Liver (tissue), 9 donors: ENCODE results near the gene FBXO28. TPM values are rescaled to one million over a fixed set of nuclear protein-coding genes. Genes with fewer than 3 reads are reported as not detected.

Experiments
- DNase-seq: peaks from one replicate; pipeline ENCODE4 v3.0.0-alpha.2; 2017; ENCODE audit warnings: low spot score
- H3K27ac ChIP-seq, 2 donors: one replicate each; pipeline ENCODE4 v1.7.0; 2013; ENCODE audit warnings: inconsistent platforms in 2 of 2, low read length in 2 of 2, control low read depth in 1 of 2, low read depth in 1 of 2, mild to moderate bottlenecking in 1 of 2
- H3K27me3 ChIP-seq, 4 donors: one replicate each; pipeline versions ENCODE4 v1.6.1 to v1.7.0; 2013; ENCODE audit warnings: low read length in 3 of 4, inconsistent platforms in 1 of 4, mild to moderate bottlenecking in 1 of 4, moderate library complexity in 1 of 4; ENCODE audit not compliant: control insufficient read depth in 4 of 4, insufficient read depth in 4 of 4
- H3K36me3 ChIP-seq, 4 donors: one replicate each; pipeline versions ENCODE4 v1.6.1 to v1.7.0; 2013; ENCODE audit warnings: low read length in 3 of 4, mild to moderate bottlenecking in 3 of 4, low read depth in 1 of 4, moderate library complexity in 1 of 4; ENCODE audit not compliant: control insufficient read depth in 4 of 4, insufficient read depth in 3 of 4
- H3K4me1 ChIP-seq, 4 donors: one replicate each; pipeline versions ENCODE4 v1.6.1 to v1.7.0; 2013; ENCODE audit warnings: low read length in 3 of 4, mild to moderate bottlenecking in 3 of 4, moderate library complexity in 1 of 4; ENCODE audit not compliant: control insufficient read depth in 4 of 4, insufficient read depth in 4 of 4
- H3K4me3 ChIP-seq, 3 donors: one replicate each; pipeline versions ENCODE4 v1.6.1 to v1.7.0; 2013; ENCODE audit warnings: low read length in 3 of 3, control low read depth in 1 of 3, low read depth in 1 of 3, mild to moderate bottlenecking in 1 of 3
- H3K9ac ChIP-seq, 2 donors: one replicate each; pipeline ENCODE4 v1.7.0; 2013; ENCODE audit warnings: low read length in 2 of 2, mild to moderate bottlenecking in 2 of 2, moderate library complexity in 2 of 2, control low read depth in 1 of 2, low read depth in 1 of 2
- H3K9me3 ChIP-seq, 4 donors: one replicate each; pipeline versions ENCODE4 v1.6.1 to v1.7.0; 2013; ENCODE audit warnings: low read length in 3 of 4; ENCODE audit not compliant: control insufficient read depth in 4 of 4
- ATF3 ChIP-seq: IDR thresholded peaks from 2 replicates; pipeline ENCODE4 v1.6.1; 2016; ENCODE audit warnings: antibody characterized with exemption
- CTCF ChIP-seq: fragments of 150-350 bp; IDR thresholded peaks from 2 replicates; pipeline ENCODE4 v1.5.1; 2017; ENCODE audit warnings: improper control_type of control experiment, low read depth, low read length; ENCODE audit not compliant: missing input control
- EGR1 ChIP-seq, 2 donors: IDR thresholded peaks; 2 replicates each; pipeline ENCODE4 v1.6.1; 2016 to 2018; ENCODE audit warnings: antibody characterized with exemption in 2 of 2, low read depth in 2 of 2
- FOXA2 ChIP-seq: IDR thresholded peaks from 2 replicates; pipeline ENCODE4 v1.6.1; 2016; ENCODE audit warnings: antibody characterized with exemption
- GABPA ChIP-seq, 2 donors: IDR thresholded peaks in 1 of 2; conservative IDR thresholded peaks in 1 of 2; 2 replicates each; pipeline ENCODE4 v1.6.1; 2016; ENCODE audit warnings: antibody characterized with exemption in 2 of 2, mild to moderate bottlenecking in 1 of 2, moderate library complexity in 1 of 2
- HNF4A ChIP-seq, 2 donors: conservative IDR thresholded peaks; 2 replicates each; pipeline ENCODE4 v1.6.1; 2016; ENCODE audit warnings: antibody characterized with exemption in 2 of 2, mild to moderate bottlenecking in 2 of 2
- HNF4G ChIP-seq: IDR thresholded peaks from 2 replicates; pipeline ENCODE4 v1.6.1; 2016; ENCODE audit warnings: antibody characterized with exemption
- JUND ChIP-seq, 2 donors: IDR thresholded peaks; 2 replicates each; pipeline ENCODE4 v1.6.1; 2016; ENCODE audit warnings: antibody characterized with exemption in 2 of 2
- MAX ChIP-seq: IDR thresholded peaks from 2 replicates; pipeline ENCODE4 v1.6.1; 2016; ENCODE audit warnings: antibody characterized with exemption
- NR2F2 ChIP-seq: IDR thresholded peaks from 2 replicates; pipeline ENCODE4 v1.6.1; 2016; ENCODE audit warnings: antibody characterized with exemption
- REST ChIP-seq: IDR thresholded peaks from 2 replicates; pipeline ENCODE4 v1.6.1; 2016; ENCODE audit warnings: antibody characterized with exemption, mild to moderate bottlenecking
- RXRA ChIP-seq, 2 donors: IDR thresholded peaks; 2 replicates each; pipeline ENCODE4 v1.6.1; 2017 to 2018; ENCODE audit warnings: antibody characterized with exemption in 2 of 2, mild to moderate bottlenecking in 1 of 2
- SP1 ChIP-seq: IDR thresholded peaks from 2 replicates; pipeline ENCODE4 v1.6.1; 2018; ENCODE audit warnings: antibody characterized with exemption, mild to moderate bottlenecking
- TAF1 ChIP-seq: conservative IDR thresholded peaks from 2 replicates; pipeline ENCODE4 v1.6.1; 2016; ENCODE audit warnings: antibody characterized with exemption, mild to moderate bottlenecking
- YY1 ChIP-seq: IDR thresholded peaks from 2 replicates; pipeline ENCODE4 v1.6.1; 2016; ENCODE audit warnings: antibody characterized with exemption, mild to moderate bottlenecking
- ZBTB33 ChIP-seq: IDR thresholded peaks from 2 replicates; pipeline ENCODE4 v1.6.1; 2016; ENCODE audit warnings: antibody characterized with exemption
- WGBS: extraction: QIAGEN DNeasy Blood & Tissue Kit; methylation state at CpG from one replicate; pipeline ENCODE4 v1.1.7; 2013; 5-methylcytosine and 5-hydroxymethylcytosine counted together
- polyA plus RNA-seq, 2 donors: library from polyadenylated mRNA; stranded (reverse) in 1 of 2; unstranded in 1 of 2; fragments of 200-250 nt in 1 of 2; fragments of >200 nt in 1 of 2; fragmentation: Nextera tagmentation in 1 of 2; extraction: Ambion mirVana in 1 of 2; gene quantifications; one replicate each; pipeline versions ENCODE4 v1.2.1 to v1.2.3, GENCODE V29; 2013 to 2015
- total RNA-seq, 2 donors: library from RNA; depleted of rRNA; stranded (reverse); fragments of >200 nt; gene quantifications; one replicate each; pipeline ENCODE4 v1.2.3, GENCODE V29; 2014
- donor health status: healthy.
- donor health status: healthy.
- donor health status: healthy.
- donor health status: healthy.
- donor health status: healthy.

The FBXO28 gene
- total and polyA plus RNA-seq, 4 donors = 6.7 to 23.1 (median 13.1) TPM

GRCh38 chr1:224067621-224068457 lies 46.1 kb upstream of the FBXO28 start:
- H3K27me3 ChIP-seq = no peaks in the 10 kb centered on the region
- DNase-seq = no peak
- H3K4me3 ChIP-seq = no peak overlapping the region
- no peaks in the 10 kb centered on the region for H3K9me3 ChIP-seq
- no peak overlapping the region for H3K9ac ChIP-seq
- WGBS = 63% methylated on average over 3 of the region's 3 CpGs
- TF ChIP-seq ZBTB33 (no peak), JUND (IDR thresholded peaks at IDR 0.05) (no peak), RXRA (IDR thresholded peaks at IDR 0.05) (no peak), YY1 (no peak)
- H3K4me1 ChIP-seq = no peaks in the 10 kb centered on the region
- no peaks in the 10 kb centered on the region for H3K36me3 ChIP-seq
- no peak overlapping the region for H3K27ac ChIP-seq

GRCh38 chr1:224068458-224069072 lies 45.3 kb upstream of the FBXO28 start:
- 69% methylated on average over 4 of the region's 4 CpGs for WGBS
- no peak for TF ChIP-seq JUND (IDR thresholded peaks at IDR 0.05)
- TF ChIP-seq HNF4A (conservative IDR thresholded peaks at IDR 0.05) = no peak
- TF ChIP-seq HNF4G = no peak
- DNase-seq = no peak
- H3K9me3 ChIP-seq = no peaks in the 10 kb centered on the region
- no peak overlapping the region for H3K9ac ChIP-seq
- no peaks in the 10 kb centered on the region for H3K36me3 ChIP-seq
- no peak overlapping the region for H3K27ac ChIP-seq
- H3K27me3 ChIP-seq = no peaks in the 10 kb centered on the region
- no peak overlapping the region for H3K4me3 ChIP-seq
- no peaks in the 10 kb centered on the region for H3K4me1 ChIP-seq

GRCh38 chr1:224069138-224069537 lies 44.8 kb upstream of the FBXO28 start:
- no peak for DNase-seq
- 66% methylated on average over 3 of the region's 3 CpGs for WGBS
- no peaks in the 10 kb centered on the region for H3K4me1 ChIP-seq
- no peak for TF ChIP-seq MAX
- no peak for TF ChIP-seq TAF1
- no peak for TF ChIP-seq REST
- TF ChIP-seq YY1 = no peak
- TF ChIP-seq RXRA (IDR thresholded peaks at IDR 0.05) = no peak
- no peak for TF ChIP-seq ATF3
- no peak for TF ChIP-seq ZBTB33
- TF ChIP-seq HNF4A (conservative IDR thresholded peaks at IDR 0.05) = no peak
- no peak for TF ChIP-seq NR2F2
- no peak for TF ChIP-seq FOXA2
- TF ChIP-seq CTCF = no peak
- no peak for TF ChIP-seq GABPA (IDR thresholded peaks at IDR 0.05 in 1 of 2, conservative IDR thresholded peaks at IDR 0.05 in 1 of 2)
- TF ChIP-seq SP1 = no peak
- no peak for TF ChIP-seq EGR1 (IDR thresholded peaks at IDR 0.05; ENCODE audit: low read depth in 2 of 2)
- TF ChIP-seq JUND (IDR thresholded peaks at IDR 0.05) = no peak

More at GRCh38 chr1:224069138-224069537, 44.8 kb upstream of the FBXO28 start:
- Histone ChIP-seq H3K9ac (no peak overlapping the region), H3K36me3 (no peaks in the 10 kb centered on the region), H3K27ac (no peak overlapping the region), H3K4me3 (no peak overlapping the region), H3K27me3 (no peaks in the 10 kb centered on the region), H3K9me3 (no peaks in the 10 kb centered on the region)
